Osteoblast (primary cell): Measurements from ENCODE around the gene CNTNAP5. TPM values are rescaled to one million over a fixed set of nuclear protein-coding genes. Genes with fewer than 3 reads are reported as not detected.

Experiments
- DNase-seq: peaks from one replicate; pipeline ENCODE4 v3.0.0; 2011; ENCODE audit warnings: low spot score, mixed read lengths; ENCODE audit not compliant: insufficient read length; ENCODE audit errors: missing footprints
- H2AFZ ChIP-seq: 2 replicates; pipeline ENCODE4 v1.6.0; 2011; ENCODE audit warnings: mild to moderate bottlenecking, low read length
- H3K27ac ChIP-seq: 2 replicates; pipeline ENCODE4 v1.5.1; 2011; ENCODE audit warnings: mild to moderate bottlenecking, low read depth, low read length, moderate library complexity
- H3K27me3 ChIP-seq: 2 replicates; pipeline ENCODE4 v1.6.0; 2012; ENCODE audit warnings: mild to moderate bottlenecking, control low read depth, inconsistent platforms, low read length, moderate library complexity; ENCODE audit not compliant: insufficient read depth
- H3K36me3 ChIP-seq: 2 replicates; pipeline ENCODE4 v1.5.1; 2011; ENCODE audit warnings: mild to moderate bottlenecking, low read length, control low read depth, moderate library complexity; ENCODE audit not compliant: insufficient read depth
- H3K4me1 ChIP-seq: 2 replicates; pipeline ENCODE4 v1.5.1; 2011; ENCODE audit warnings: mild to moderate bottlenecking, low read length, control low read depth, moderate library complexity; ENCODE audit not compliant: insufficient read depth
- H3K4me2 ChIP-seq: 2 replicates; pipeline ENCODE4 v1.6.0; 2011; ENCODE audit warnings: mild to moderate bottlenecking, low read length; ENCODE audit not compliant: insufficient read depth
- H3K4me3 ChIP-seq: fragments of 200-600 bp; sonication (generic); 3 replicates; pipeline ENCODE4 v1.5.1; 2012; ENCODE audit warnings: mild to moderate bottlenecking, low read length, inconsistent platforms; ENCODE audit not compliant: insufficient read depth
- H3K79me2 ChIP-seq: 2 replicates; pipeline ENCODE4 v1.6.0; 2012; ENCODE audit warnings: mild to moderate bottlenecking, low read length, control low read depth, inconsistent platforms; ENCODE audit not compliant: insufficient read depth
- H3K9me3 ChIP-seq: 2 replicates; pipeline ENCODE4 v1.5.1; 2011; ENCODE audit warnings: low read depth, low read length, control low read depth
- H4K20me1 ChIP-seq: 2 replicates; pipeline ENCODE4 v1.6.0; 2012; ENCODE audit warnings: mild to moderate bottlenecking, low read length, control low read depth; ENCODE audit not compliant: insufficient read depth
- total RNA-seq: library from RNA; depleted of rRNA; stranded (reverse); fragments of >200 nt; gene quantifications from 2 replicates; pipeline ENCODE4 v1.2.3, GENCODE V29; 2012
- TF ChIP-seq, protein P1 (sequence below): IDR thresholded peaks from 2 replicates; pipeline ENCODE4 v1.5.1; 2011; ENCODE audit warnings: mild to moderate bottlenecking, low read depth, low read length, moderate library complexity; ENCODE audit errors: extremely low read depth

Gene CNTNAP5
- total RNA-seq, 1 donor = not detected

DNA sequence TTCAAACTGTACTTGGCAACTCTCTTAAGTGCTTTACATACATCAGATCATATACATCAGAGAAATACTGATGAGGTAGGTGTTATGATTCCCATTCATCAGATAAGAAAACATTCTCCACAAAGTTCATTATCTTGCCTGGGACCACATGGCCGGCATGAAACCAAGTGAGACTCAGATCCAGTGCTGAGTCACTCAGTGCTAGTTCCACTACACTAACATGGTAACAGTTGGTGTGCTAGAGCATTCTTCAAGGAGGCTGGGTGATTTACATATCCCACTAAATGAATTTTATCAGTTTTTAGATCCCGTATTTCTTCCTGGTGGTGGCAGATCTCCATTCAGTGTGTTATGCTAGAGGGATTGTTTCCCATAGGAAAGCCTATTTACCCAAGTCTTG lies 772.0 kb downstream of the CNTNAP5 start:
- Histone ChIP-seq H3K27ac (no peak overlapping the region), H3K27me3 (no peaks in the 10 kb centered on the region), H2AFZ (no peak overlapping the region), H3K36me3 (no peaks in the 10 kb centered on the region), H3K4me3 (no peak overlapping the region), H3K9me3 (peaks cover 2% of the 10 kb centered on the region), H4K20me1 (no peaks in the 10 kb centered on the region), H3K4me2 (no peak overlapping the region), H3K79me2 (no peaks in the 10 kb centered on the region), H3K4me1 (no peaks in the 10 kb centered on the region)
- TF ChIP-seq, protein P1, sequence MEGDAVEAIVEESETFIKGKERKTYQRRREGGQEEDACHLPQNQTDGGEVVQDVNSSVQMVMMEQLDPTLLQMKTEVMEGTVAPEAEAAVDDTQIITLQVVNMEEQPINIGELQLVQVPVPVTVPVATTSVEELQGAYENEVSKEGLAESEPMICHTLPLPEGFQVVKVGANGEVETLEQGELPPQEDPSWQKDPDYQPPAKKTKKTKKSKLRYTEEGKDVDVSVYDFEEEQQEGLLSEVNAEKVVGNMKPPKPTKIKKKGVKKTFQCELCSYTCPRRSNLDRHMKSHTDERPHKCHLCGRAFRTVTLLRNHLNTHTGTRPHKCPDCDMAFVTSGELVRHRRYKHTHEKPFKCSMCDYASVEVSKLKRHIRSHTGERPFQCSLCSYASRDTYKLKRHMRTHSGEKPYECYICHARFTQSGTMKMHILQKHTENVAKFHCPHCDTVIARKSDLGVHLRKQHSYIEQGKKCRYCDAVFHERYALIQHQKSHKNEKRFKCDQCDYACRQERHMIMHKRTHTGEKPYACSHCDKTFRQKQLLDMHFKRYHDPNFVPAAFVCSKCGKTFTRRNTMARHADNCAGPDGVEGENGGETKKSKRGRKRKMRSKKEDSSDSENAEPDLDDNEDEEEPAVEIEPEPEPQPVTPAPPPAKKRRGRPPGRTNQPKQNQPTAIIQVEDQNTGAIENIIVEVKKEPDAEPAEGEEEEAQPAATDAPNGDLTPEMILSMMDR = no peak
- no peak for DNase-seq

DNA sequence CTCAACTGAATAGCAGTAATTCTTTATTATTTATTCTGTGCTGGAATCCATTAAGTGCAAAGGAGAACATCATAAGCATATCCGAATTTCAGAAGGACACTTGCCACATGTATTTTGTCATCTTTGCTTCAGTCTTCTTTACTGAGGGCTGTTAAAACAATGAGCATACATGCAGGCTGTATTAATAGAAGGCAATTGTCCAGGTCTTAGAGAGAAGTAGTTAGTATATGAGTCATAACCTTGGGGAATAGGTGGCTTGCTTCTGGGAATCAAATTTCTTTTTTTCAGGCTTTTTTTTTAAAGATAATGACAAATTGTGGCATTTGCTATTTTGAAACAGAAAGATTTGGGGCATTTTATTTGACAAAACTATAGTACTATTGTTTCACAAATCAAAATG lies 773.5 kb downstream of the CNTNAP5 start:
- no peak overlapping the region for H3K4me2 ChIP-seq
- H3K27me3 ChIP-seq = no peaks in the 10 kb centered on the region
- H3K9me3 ChIP-seq = peaks cover 2% of the 10 kb centered on the region
- DNase-seq = no peak
- no peak overlapping the region for H3K4me3 ChIP-seq
- no peaks in the 10 kb centered on the region for H3K79me2 ChIP-seq
- no peak overlapping the region for H3K27ac ChIP-seq
- no peaks in the 10 kb centered on the region for H3K4me1 ChIP-seq
- no peaks in the 10 kb centered on the region for H4K20me1 ChIP-seq
- no peak overlapping the region for H2AFZ ChIP-seq
- no peaks in the 10 kb centered on the region for H3K36me3 ChIP-seq
- TF ChIP-seq, protein P1 = no peak

DNA sequence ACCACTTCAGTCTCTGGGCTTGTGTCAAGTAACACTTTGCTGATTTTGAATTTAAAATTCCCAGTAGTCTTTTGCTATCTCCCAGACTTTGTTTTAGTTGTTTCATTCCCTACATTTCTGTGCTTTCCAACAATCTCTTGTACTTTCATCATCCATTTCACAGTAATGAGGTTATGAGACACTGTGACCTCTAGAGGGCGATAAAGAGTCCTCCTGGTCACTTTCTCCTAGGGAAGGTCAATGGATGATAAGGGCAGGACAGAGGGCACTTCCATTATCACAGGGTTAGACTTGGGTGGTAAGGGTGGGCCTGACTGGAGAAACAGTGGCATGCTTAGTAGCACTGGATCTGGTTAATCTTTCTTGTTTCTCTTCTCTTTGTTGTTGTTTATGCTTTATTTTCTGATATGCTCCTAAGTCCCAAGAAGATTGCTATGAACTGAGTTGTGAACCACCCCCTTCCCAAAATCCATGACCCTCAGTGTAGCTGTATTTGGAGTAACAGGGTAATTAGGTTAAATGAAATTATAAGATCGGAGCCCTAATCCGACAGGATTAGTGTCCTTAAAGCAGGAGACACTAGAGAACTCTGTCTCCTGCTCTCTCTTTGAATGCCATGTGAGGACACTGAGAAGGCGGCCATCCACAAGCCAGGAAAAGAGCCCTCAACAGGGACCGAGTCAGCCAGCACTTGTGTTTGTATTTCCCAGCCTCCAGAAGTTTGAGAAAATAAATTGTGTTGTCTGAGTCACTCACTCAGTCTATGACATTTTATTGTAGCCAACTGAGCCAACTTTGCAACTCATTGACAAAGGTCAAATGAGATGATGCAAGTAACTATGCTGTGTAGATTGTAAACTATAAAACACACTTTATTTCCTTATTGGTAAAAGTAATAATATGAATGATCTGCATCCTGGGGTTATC lies 779.2 kb downstream of the CNTNAP5 start:
- no peaks in the 10 kb centered on the region for H3K9me3 ChIP-seq
- TF ChIP-seq, protein P1 = peak; percentile 42
- H3K36me3 ChIP-seq = no peaks in the 10 kb centered on the region
- no peaks in the 10 kb centered on the region for H3K4me1 ChIP-seq
- no peak overlapping the region for H3K4me3 ChIP-seq
- no peak overlapping the region for H3K4me2 ChIP-seq
- H2AFZ ChIP-seq = no peak overlapping the region
- DNase-seq = peak; percentile 1
- no peaks in the 10 kb centered on the region for H3K27me3 ChIP-seq
- no peaks in the 10 kb centered on the region for H4K20me1 ChIP-seq
- H3K27ac ChIP-seq = no peak overlapping the region
- no peaks in the 10 kb centered on the region for H3K79me2 ChIP-seq

GRCh38 chr2:124805060-124805459 lies 780.0 kb downstream of the CNTNAP5 start:
- Histone ChIP-seq H2AFZ (no peak overlapping the region), H3K79me2 (no peaks in the 10 kb centered on the region), H3K4me1 (no peaks in the 10 kb centered on the region), H3K36me3 (no peaks in the 10 kb centered on the region), H3K4me3 (no peak overlapping the region), H3K4me2 (no peak overlapping the region), H4K20me1 (no peaks in the 10 kb centered on the region), H3K27ac (no peak overlapping the region), H3K9me3 (no peaks in the 10 kb centered on the region), H3K27me3 (no peaks in the 10 kb centered on the region)
- TF ChIP-seq, protein P1 = no peak
- peak; percentile 1 for DNase-seq
